ENCODE results near the gene SEMA3C. TPM values are rescaled to one million over a fixed set of nuclear protein-coding genes. Genes with fewer than 3 reads are reported as not detected.

The SEMA3C gene
- polyA plus RNA-seq, 1 donor from 2014 or later = 386 TPM

DNA sequence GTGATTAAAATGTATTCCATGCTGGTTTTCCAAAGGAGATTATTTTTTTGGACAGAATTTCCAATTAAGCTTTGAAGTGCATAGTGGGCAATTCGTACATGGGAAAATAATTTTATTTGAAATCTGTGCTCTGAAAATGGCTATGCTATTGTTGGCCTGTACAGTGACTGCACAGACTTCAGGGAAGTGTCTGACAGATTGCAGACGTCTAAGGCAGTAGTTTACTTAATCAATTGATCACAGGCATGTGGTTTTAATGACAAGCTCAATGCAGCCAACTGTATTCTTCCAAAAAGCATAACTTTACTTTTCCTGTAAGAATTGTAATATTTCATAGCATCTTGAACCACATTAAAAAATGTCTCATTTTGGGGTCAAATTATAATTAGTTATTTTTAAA is 102.0 kb downstream of the SEMA3C start:
- no peak overlapping the region for H3K27ac ChIP-seq (ENCODE audit: low read length)
- H3K9me3 ChIP-seq (ENCODE audit: low read length) = no peaks in the 10 kb centered on the region
- no peak overlapping the region for H3K9ac ChIP-seq (ENCODE audit: low read length)
- no peaks in the 10 kb centered on the region for H3K36me3 ChIP-seq (ENCODE audit: insufficient read depth, low read length)
- no peaks in the 10 kb centered on the region for H3K79me2 ChIP-seq (replicated peaks; ENCODE audit: insufficient read depth, low read length)
- H3K4me2 ChIP-seq (ENCODE audit: low read length) = no peak overlapping the region
- no peak overlapping the region for H2AFZ ChIP-seq (ENCODE audit: low read depth, low read length)
- H3K4me3 ChIP-seq (ENCODE audit: low read length) = no peak overlapping the region
- no peaks in the 10 kb centered on the region for H3K9me2 ChIP-seq (ENCODE audit: insufficient read depth, low read length)
- TF ChIP-seq REST (IDR thresholded peaks at IDR 0.05; ENCODE audit: borderline replicate concordance) (no peak), EP300 (conservative IDR thresholded peaks at IDR 0.05; ENCODE audit: poor library complexity, severe bottlenecking) (no peak), EZH2 (IDR thresholded peaks at IDR 0.05; ENCODE audit: borderline replicate concordance, insufficient read depth, low read length, poor library complexity, severe bottlenecking) (no peak), CTCF (IDR thresholded peaks at IDR 0.05; ENCODE audit: poor library complexity, severe bottlenecking) (no peak), SMC3 (conservative IDR thresholded peaks at IDR 0.05; ENCODE audit: poor library complexity) (no peak), TAF1 (IDR thresholded peaks at IDR 0.05; ENCODE audit: low read depth) (no peak), POLR2AphosphoS5 (IDR thresholded peaks at IDR 0.05) (no peak), MXI1 (conservative IDR thresholded peaks at IDR 0.05; ENCODE audit: poor library complexity, severe bottlenecking) (no peak), RAD21 (conservative IDR thresholded peaks at IDR 0.05) (no peak)
- no peaks in the 10 kb centered on the region for H3K27me3 ChIP-seq (ENCODE audit: insufficient read depth, low read depth, low read length)
- no peaks in the 10 kb centered on the region for H4K20me1 ChIP-seq (ENCODE audit: insufficient read depth)
- no peaks in the 10 kb centered on the region for H3F3A ChIP-seq (ENCODE audit: insufficient read depth, low read length, poor library complexity, severe bottlenecking)

DNA sequence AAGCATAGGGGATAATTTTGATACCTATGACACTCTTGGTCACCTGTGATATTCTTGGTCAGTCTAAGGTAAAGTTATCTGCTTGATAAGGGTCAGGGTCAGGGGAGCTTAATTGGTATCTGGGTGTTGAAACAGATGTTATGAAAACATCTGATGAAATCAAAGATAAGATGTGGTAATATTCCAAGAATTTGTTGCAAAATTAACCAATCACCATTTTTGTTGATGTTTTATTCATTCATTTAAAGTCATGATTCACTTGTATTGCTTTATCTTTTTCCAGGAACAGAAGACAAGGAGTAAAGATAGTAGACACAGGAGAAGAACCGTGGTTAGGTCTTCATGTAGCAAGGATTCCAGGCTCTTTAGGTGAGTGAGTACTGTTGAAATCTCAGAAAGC is 103.1 kb downstream of the SEMA3C start:
- Histone ChIP-seq H3F3A (ENCODE audit: insufficient read depth, low read length, poor library complexity, severe bottlenecking) (no peaks in the 10 kb centered on the region), H3K79me2 (replicated peaks; ENCODE audit: insufficient read depth, low read length) (no peaks in the 10 kb centered on the region), H4K20me1 (ENCODE audit: insufficient read depth) (no peaks in the 10 kb centered on the region), H3K36me3 (ENCODE audit: insufficient read depth, low read length) (no peaks in the 10 kb centered on the region), H2AFZ (ENCODE audit: low read depth, low read length) (no peak overlapping the region), H3K27me3 (ENCODE audit: insufficient read depth, low read depth, low read length) (no peaks in the 10 kb centered on the region), H3K9ac (ENCODE audit: low read length) (no peak overlapping the region), H3K27ac (ENCODE audit: low read length) (no peak overlapping the region), H3K9me2 (ENCODE audit: insufficient read depth, low read length) (no peaks in the 10 kb centered on the region), H3K4me3 (ENCODE audit: low read length) (no peak overlapping the region), H3K4me2 (ENCODE audit: low read length) (no peak overlapping the region), H3K9me3 (ENCODE audit: low read length) (no peaks in the 10 kb centered on the region)
- TF ChIP-seq REST (IDR thresholded peaks at IDR 0.05; ENCODE audit: borderline replicate concordance) (no peak), EP300 (conservative IDR thresholded peaks at IDR 0.05; ENCODE audit: poor library complexity, severe bottlenecking) (no peak), TAF1 (IDR thresholded peaks at IDR 0.05; ENCODE audit: low read depth) (no peak), POLR2AphosphoS5 (IDR thresholded peaks at IDR 0.05) (no peak), MXI1 (conservative IDR thresholded peaks at IDR 0.05; ENCODE audit: poor library complexity, severe bottlenecking) (no peak), CTCF (IDR thresholded peaks at IDR 0.05; ENCODE audit: poor library complexity, severe bottlenecking) (no peak), EZH2 (IDR thresholded peaks at IDR 0.05; ENCODE audit: borderline replicate concordance, insufficient read depth, low read length, poor library complexity, severe bottlenecking) (no peak), SMC3 (conservative IDR thresholded peaks at IDR 0.05; ENCODE audit: poor library complexity) (no peak), RAD21 (conservative IDR thresholded peaks at IDR 0.05) (no peak)

Measured in neural cell (in vitro differentiated cells).